CD8-positive, alpha-beta memory T cell (primary cell): ENCODE measurements around the gene SNX9. TPM values are rescaled to one million over a fixed set of nuclear protein-coding genes. Genes with fewer than 3 reads are reported as not detected.
"Not testable (repeated sequence)": the region's sequence is repeated elsewhere in the genome, so short reads cannot be mapped to it uniquely, and the experiment has no call there.

Experiments
- CTCF ChIA-PET: fragments of 350-600 bp; sonication (Branson Sonifier 250); formaldehyde crosslinking; loops from one replicate; lab custom pipeline; 2021; ENCODE audit warnings: antibody characterized with exemption; lab: Charles Lee
- POLR2A ChIA-PET: fragments of 350-600 bp; sonication (Branson Sonifier 250); formaldehyde crosslinking; loops from one replicate; lab custom pipeline; 2021; ENCODE audit warnings: antibody characterized with exemption; lab: Charles Lee
- DNase-seq, 5 donors: peaks; one replicate each; pipeline versions ENCODE4 v3.0.0 to v3.0.0-alpha.2; 2020 to 2022; ENCODE audit warnings: mixed read lengths in 1 of 5
- H3K27ac ChIP-seq: one replicate; pipeline ENCODE4 v1.7.0; 2013; ENCODE audit warnings: low read depth, mild to moderate bottlenecking, low read length, moderate library complexity
- H3K27me3 ChIP-seq: 2 replicates; pipeline ENCODE4 v1.7.0; 2013; ENCODE audit warnings: low read length, mild to moderate bottlenecking; ENCODE audit not compliant: insufficient read depth, poor library complexity, severe bottlenecking
- H3K36me3 ChIP-seq: 2 replicates; pipeline ENCODE4 v1.7.0; 2013; ENCODE audit warnings: mild to moderate bottlenecking, low read length, moderate library complexity; ENCODE audit not compliant: insufficient read depth
- H3K4me1 ChIP-seq: 2 replicates; pipeline ENCODE4 v1.7.0; 2013; ENCODE audit warnings: mild to moderate bottlenecking, low read length, moderate library complexity; ENCODE audit not compliant: insufficient read depth
- H3K4me3 ChIP-seq: 2 replicates; pipeline ENCODE4 v1.7.0; 2013; ENCODE audit warnings: mild to moderate bottlenecking, low read length
- H3K9me3 ChIP-seq: 2 replicates; pipeline ENCODE4 v1.7.0; 2013; ENCODE audit warnings: mild to moderate bottlenecking, low read length
- H3K27ac Mint-ChIP-seq, 8 donors: one replicate each; pipeline ENCODE4 v1.8.0; 2020 to 2021; ENCODE audit warnings: mixed read lengths in 8 of 8, mild to moderate bottlenecking in 6 of 8, inconsistent platforms in 3 of 8, moderate library complexity in 3 of 8
- H3K27me3 Mint-ChIP-seq, 2 donors: one replicate each; pipeline ENCODE4 v1.8.0; 2020 to 2021; ENCODE audit warnings: mixed read lengths in 2 of 2, mild to moderate bottlenecking in 1 of 2, moderate library complexity in 1 of 2
- H3K36me3 Mint-ChIP-seq, 3 donors: one replicate each; pipeline ENCODE4 v1.8.0; 2020 to 2021; ENCODE audit warnings: mixed read lengths in 3 of 3, inconsistent platforms in 1 of 3, mild to moderate bottlenecking in 1 of 3
- H3K4me1 Mint-ChIP-seq, 3 donors: one replicate each; pipeline ENCODE4 v1.8.0; 2020 to 2021; ENCODE audit warnings: mixed read lengths in 3 of 3, inconsistent platforms in 1 of 3, mild to moderate bottlenecking in 1 of 3
- H3K4me3 Mint-ChIP-seq, 7 donors: one replicate each; pipeline ENCODE4 v1.8.0; 2020 to 2021; ENCODE audit warnings: mixed read lengths in 7 of 7, mild to moderate bottlenecking in 6 of 7, moderate library complexity in 4 of 7, inconsistent platforms in 2 of 7
- H3K9me3 Mint-ChIP-seq, 5 donors: one replicate each; pipeline ENCODE4 v1.8.0; 2020 to 2022; ENCODE audit warnings: mixed read lengths in 5 of 5, mild to moderate bottlenecking in 3 of 5, moderate library complexity in 2 of 5, inconsistent platforms in 1 of 5
- polyA plus RNA-seq: library from polyadenylated mRNA; unstranded; fragments of 300-500 nt; fragmentation: Illumina TruSeq; gene quantifications from one replicate; pipeline ENCODE4 v1.2.3, GENCODE V29; 2021
- total RNA-seq, 2 experiments: library from RNA; stranded (reverse); gene quantifications; one replicate each; pipeline ENCODE4 v1.2.3, GENCODE V29; 2021

SNX9 gene
- total and polyA plus RNA-seq, 3 experiments from 2014 or later, result 11.9 to 60.5 (median 60.3) TPM

GRCh38 chr6:157858664-157859063 is 35.6 kb downstream of the SNX9 start:
- H3K9me3 Mint-ChIP-seq, H3K4me3 ChIP-seq, H3K27me3 ChIP-seq, H3K27ac Mint-ChIP-seq, H3K9me3 ChIP-seq, DNase-seq, H3K27ac ChIP-seq, POLR2A ChIA-PET, CTCF ChIA-PET, H3K36me3 Mint-ChIP-seq, H3K36me3 ChIP-seq: not testable (repeated sequence)
- Mint-ChIP-seq H3K27me3 (peaks cover 15 to 19% of the 10 kb centered on the region in 2 donors), H3K4me1 (peaks cover 29 to 71% (median 41%) of the 10 kb centered on the region in 3 donors), H3K4me3 (peak overlapping the region in 2 of 7 donors; percentile 6 to 34)
- peaks cover 26% of the 10 kb centered on the region for H3K4me1 ChIP-seq

GRCh38 chr6:157859775-157860504 is 36.9 kb downstream of the SNX9 start:
- no peaks in the 10 kb centered on the region for H3K9me3 ChIP-seq
- Mint-ChIP-seq H3K9me3 (peaks cover 0 to 2% (median under 1%) of the 10 kb centered on the region in 5 donors), H3K27ac (no peak overlapping the region), H3K4me3 (peak overlapping the region in 3 of 7 donors; percentile 12 to 50 (median 32)), H3K4me1 (peaks cover 30 to 67% (median 43%) of the 10 kb centered on the region in 3 donors), H3K36me3 (peaks cover 0 to 2% (median 0%) of the 10 kb centered on the region in 3 donors), H3K27me3 (peaks cover 15 to 20% of the 10 kb centered on the region in 2 donors)
- ChIA-PET POLR2A (no interaction called here), CTCF (no interaction called here)
- no peaks in the 10 kb centered on the region for H3K36me3 ChIP-seq
- no peak for DNase-seq
- H3K27me3 ChIP-seq, result no peaks in the 10 kb centered on the region
- H3K27ac ChIP-seq, result peak overlapping the region; percentile 8
- H3K4me1 ChIP-seq, result peaks cover 26% of the 10 kb centered on the region
- H3K4me3 ChIP-seq, result no peak overlapping the region

- peaks cover 0 to 2% (median 0%) of the 10 kb centered on the region in 5 donors for H3K9me3 Mint-ChIP-seq
- peaks cover 0 to 2% (median 0%) of the 10 kb centered on the region in 3 donors for H3K36me3 Mint-ChIP-seq
- CTCF ChIA-PET, result no interaction called here
- H3K27me3 Mint-ChIP-seq, result peaks cover 15 to 20% of the 10 kb centered on the region in 2 donors
- Histone ChIP-seq H3K27me3 (no peaks in the 10 kb centered on the region), H3K36me3 (no peaks in the 10 kb centered on the region), H3K9me3 (no peaks in the 10 kb centered on the region), H3K4me1 (peaks cover 28% of the 10 kb centered on the region), H3K27ac (no peak overlapping the region), H3K4me3 (no peak overlapping the region)
- H3K4me3 Mint-ChIP-seq, result peak overlapping the region in 4 of 7 donors; percentile 12 to 50 (median 32)
- no peak overlapping the region for H3K27ac Mint-ChIP-seq
- peak in 2 of 5 donors; percentile 65 to 77 for DNase-seq
- H3K4me1 Mint-ChIP-seq, result peaks cover 32 to 64% (median 43%) of the 10 kb centered on the region in 3 donors
- POLR2A ChIA-PET, result no interaction called here
Observed at GRCh38 chr6:157860505-157860991, 37.5 kb downstream of the SNX9 start.

- no peak overlapping the region for H3K4me3 ChIP-seq
- H3K27me3 ChIP-seq, result no peaks in the 10 kb centered on the region
- Mint-ChIP-seq H3K27me3 (peaks cover 15 to 19% of the 10 kb centered on the region in 2 donors), H3K9me3 (peaks cover 0 to 2% (median 0%) of the 10 kb centered on the region in 5 donors), H3K4me3 (no peak overlapping the region), H3K36me3 (peaks cover 0 to 2% (median 0%) of the 10 kb centered on the region in 3 donors), H3K27ac (no peak overlapping the region), H3K4me1 (peaks cover 32 to 62% (median 43%) of the 10 kb centered on the region in 3 donors)
- ChIA-PET POLR2A (no interaction called here), CTCF (no interaction called here)
- H3K36me3 ChIP-seq, result no peaks in the 10 kb centered on the region
- peaks cover 30% of the 10 kb centered on the region for H3K4me1 ChIP-seq
- no peaks in the 10 kb centered on the region for H3K9me3 ChIP-seq
- DNase-seq, result no peak
- H3K27ac ChIP-seq, result no peak overlapping the region
Observed at GRCh38 chr6:157861184-157861583, 38.1 kb downstream of the SNX9 start.

- peaks cover 31 to 64% (median 43%) of the 10 kb centered on the region in 3 donors for H3K4me1 Mint-ChIP-seq
Observed at GRCh38 chr6:157861814-157862213, 38.8 kb downstream of the SNX9 start.

GRCh38 chr6:157862706-157863105 is 39.7 kb downstream of the SNX9 start:
- Histone ChIP-seq H3K27ac (no peak overlapping the region), H3K4me1 (peaks cover 34% of the 10 kb centered on the region), H3K27me3 (no peaks in the 10 kb centered on the region), H3K36me3 (no peaks in the 10 kb centered on the region), H3K4me3 (no peak overlapping the region), H3K9me3 (no peaks in the 10 kb centered on the region)
- DNase-seq, result no peak
- H3K4me3 Mint-ChIP-seq, result no peak overlapping the region
- POLR2A ChIA-PET, result no interaction called here
- peak overlapping the region in 1 of 8 donors; percentile 2 for H3K27ac Mint-ChIP-seq
- H3K4me1 Mint-ChIP-seq, result peaks cover 34 to 67% (median 48%) of the 10 kb centered on the region in 3 donors
- CTCF ChIA-PET, result interaction anchor here (1.5 to 1.7 kb wide), 2 partner anchors 11 to 106 kb away, joined by 5 read pairs; no protein-coding TSS in a partner anchor
- H3K9me3 Mint-ChIP-seq, result peaks cover 0 to 2% (median 0%) of the 10 kb centered on the region in 5 donors
- H3K27me3 Mint-ChIP-seq, result peaks cover 15% of the 10 kb centered on the region in 2 donors
- peaks cover 0 to 2% (median 0%) of the 10 kb centered on the region in 3 donors for H3K36me3 Mint-ChIP-seq

More at GRCh38 chr6:157861814-157862213, 38.8 kb downstream of the SNX9 start:
- Mint-ChIP-seq H3K36me3 (peaks cover 0 to 2% (median 0%) of the 10 kb centered on the region in 3 donors), H3K27ac (no peak overlapping the region), H3K4me3 (no peak overlapping the region), H3K9me3 (peaks cover 0 to 2% (median 0%) of the 10 kb centered on the region in 5 donors), H3K27me3 (peaks cover 15 to 19% of the 10 kb centered on the region in 2 donors)
- Histone ChIP-seq H3K27ac (no peak overlapping the region), H3K27me3 (no peaks in the 10 kb centered on the region), H3K9me3 (no peaks in the 10 kb centered on the region), H3K36me3 (no peaks in the 10 kb centered on the region), H3K4me1 (peaks cover 30% of the 10 kb centered on the region), H3K4me3 (no peak overlapping the region)
- DNase-seq, result no peak
- ChIA-PET CTCF (no interaction called here), POLR2A (no interaction called here)

GRCh38 chr6:157864185-157864761 is 41.2 kb downstream of the SNX9 start:
- DNase-seq, result no peak
- CTCF ChIA-PET, result no interaction called here
- H3K9me3 Mint-ChIP-seq, result peaks cover 0 to 2% (median 0%) of the 10 kb centered on the region in 5 donors
- H3K4me1 ChIP-seq, result peaks cover 27% of the 10 kb centered on the region
- peaks cover 4 to 6% of the 10 kb centered on the region in 2 donors for H3K27me3 Mint-ChIP-seq
- no peaks in the 10 kb centered on the region for H3K9me3 ChIP-seq
- no peak overlapping the region for H3K4me3 ChIP-seq
- no peak overlapping the region for H3K27ac ChIP-seq
- H3K4me3 Mint-ChIP-seq, result no peak overlapping the region
- peaks cover 0 to 2% (median 0%) of the 10 kb centered on the region in 3 donors for H3K36me3 Mint-ChIP-seq
- H3K27me3 ChIP-seq, result no peaks in the 10 kb centered on the region
- POLR2A ChIA-PET, result no interaction called here
- no peak overlapping the region for H3K27ac Mint-ChIP-seq
- peaks cover 28 to 54% (median 38%) of the 10 kb centered on the region in 3 donors for H3K4me1 Mint-ChIP-seq
- H3K36me3 ChIP-seq, result peaks cover 10% of the 10 kb centered on the region
